Limb (tissue), 2 donors: ENCODE data around the gene MEF2B.

Experiments
- DNase-seq, 2 donors: peaks; one replicate each; pipeline ENCODE4 v3.0.0-alpha.2; 2016; ENCODE audit errors: extremely low spot score in 2 of 2

Gene MEF2B

DNA sequence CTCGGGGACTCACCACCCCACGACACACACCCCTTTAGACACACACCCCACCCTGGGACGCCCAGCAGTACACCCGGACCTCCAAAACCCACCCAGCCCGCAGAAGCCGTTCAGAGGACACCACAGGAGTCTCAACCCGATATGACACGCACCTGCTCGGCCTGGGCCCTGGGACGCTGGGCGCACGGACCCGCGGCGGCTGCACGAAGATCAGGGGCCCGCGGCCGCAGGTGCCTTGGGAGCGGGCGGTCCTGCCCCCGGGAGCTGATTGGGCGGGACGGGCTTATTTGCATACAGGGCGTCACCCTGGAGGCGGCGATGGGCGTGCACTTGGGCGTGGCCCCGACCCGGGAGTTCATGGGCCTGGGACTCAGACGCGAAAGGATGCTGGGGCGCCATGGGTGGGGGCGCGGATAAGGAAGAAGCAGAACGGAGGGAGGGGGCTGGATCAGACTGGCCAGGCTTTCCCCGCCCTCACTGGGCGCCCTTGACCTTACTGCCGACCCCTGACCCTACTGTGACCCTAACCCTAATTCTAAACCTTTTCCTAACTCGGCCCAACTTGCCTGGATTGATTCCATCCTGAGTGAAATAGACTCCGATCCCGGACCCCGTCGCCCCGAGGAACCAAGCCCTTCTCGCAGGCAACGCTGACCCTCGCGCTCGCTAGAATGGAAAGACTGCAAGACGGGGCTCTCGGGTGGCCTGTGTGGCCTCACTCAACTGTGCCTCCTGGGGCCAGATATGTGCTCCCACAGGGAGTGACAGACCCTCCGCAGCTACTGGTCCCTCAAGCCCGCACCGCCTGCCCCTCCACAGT lies at the start of gene MEF2B:
MEF2B (minus strand) TSS at position 211 of the 820 bp plus-strand sequence. CDS start 19,528 bp downstream, outside the sequence.
- DNase-seq = peak; percentile 57 to 77

DNA sequence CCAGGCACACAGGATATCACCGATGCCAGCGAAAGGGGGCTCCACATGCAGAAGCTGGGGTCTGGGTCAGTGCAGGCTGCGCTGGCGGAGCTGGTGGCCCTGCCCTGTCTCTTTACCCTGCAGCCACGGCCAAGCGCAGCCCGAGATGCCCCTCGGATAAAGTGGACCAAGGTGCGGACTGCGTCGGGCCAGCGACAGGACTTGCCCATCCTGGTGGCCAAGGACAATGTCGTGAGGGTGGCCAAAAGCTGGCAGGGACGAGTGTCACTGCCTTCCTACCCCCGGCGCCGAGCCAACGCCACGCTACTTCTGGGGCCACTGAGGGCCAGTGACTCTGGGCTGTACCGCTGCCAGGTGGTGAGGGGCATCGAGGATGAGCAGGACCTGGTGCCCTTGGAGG lies 48.8 kb upstream of the MEF2B start:
- no peak for DNase-seq

DNA sequence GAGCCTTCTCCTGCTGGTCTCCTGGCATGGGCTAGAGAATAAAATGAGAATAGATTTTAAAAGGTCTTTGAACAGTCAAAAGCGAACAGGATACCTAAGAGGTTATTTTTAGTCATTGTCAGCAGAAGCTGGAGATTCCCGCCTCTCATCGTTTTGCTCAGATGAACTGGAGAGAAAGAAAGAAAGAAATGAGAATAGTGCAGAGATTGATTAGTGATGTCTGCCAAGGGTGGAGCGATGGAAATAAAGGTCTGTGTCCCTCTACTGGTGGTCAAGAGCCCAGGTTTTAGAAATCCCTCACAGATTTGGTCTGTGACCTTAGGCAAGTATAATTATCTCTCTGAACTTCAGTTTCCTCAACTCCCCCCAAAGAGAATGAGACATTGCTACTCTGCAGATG lies 47.0 kb upstream of the MEF2B start:
- no peak for DNase-seq

DNA sequence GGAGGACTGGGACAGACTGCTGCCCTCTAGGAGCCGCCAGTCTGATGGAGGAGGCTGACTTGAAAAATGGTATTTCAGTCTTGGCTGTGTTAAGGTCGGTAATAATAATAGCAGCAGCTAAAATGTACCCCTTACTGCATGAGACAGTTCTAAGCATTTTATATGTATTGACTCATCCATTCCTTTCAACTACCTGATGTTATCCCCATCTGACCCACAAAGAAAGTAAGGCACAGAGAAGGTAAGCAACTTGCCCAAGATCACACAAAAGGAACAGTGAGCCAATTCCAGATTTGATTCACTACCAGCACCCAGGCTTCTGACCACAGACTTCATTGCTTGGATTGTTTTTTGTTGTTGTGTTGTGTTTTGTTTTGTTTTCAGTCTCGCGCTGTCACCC lies 45.7 kb upstream of the MEF2B start:
- no peak for DNase-seq

DNA sequence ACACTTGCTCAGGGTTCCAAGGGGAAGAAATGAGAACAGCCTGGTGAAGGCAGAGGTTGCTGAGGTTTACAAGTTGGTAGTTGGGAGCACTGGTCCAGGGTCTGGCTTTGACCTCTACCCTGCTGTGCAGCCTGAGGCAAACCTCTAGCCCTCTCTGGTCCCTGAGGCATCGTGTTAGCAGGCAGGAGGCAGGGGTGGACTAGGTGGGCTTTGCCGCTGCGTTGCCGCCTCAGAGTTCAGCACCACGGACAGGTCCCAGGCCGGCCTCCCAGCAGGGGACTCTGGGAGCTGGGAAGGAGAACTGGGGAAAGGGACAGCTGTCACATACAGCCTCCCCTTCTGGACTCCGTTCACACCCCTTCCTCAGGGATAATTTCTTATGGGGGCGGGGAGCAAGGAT lies 44.8 kb upstream of the MEF2B start:
- DNase-seq = peak; percentile 61 to 85

DNA sequence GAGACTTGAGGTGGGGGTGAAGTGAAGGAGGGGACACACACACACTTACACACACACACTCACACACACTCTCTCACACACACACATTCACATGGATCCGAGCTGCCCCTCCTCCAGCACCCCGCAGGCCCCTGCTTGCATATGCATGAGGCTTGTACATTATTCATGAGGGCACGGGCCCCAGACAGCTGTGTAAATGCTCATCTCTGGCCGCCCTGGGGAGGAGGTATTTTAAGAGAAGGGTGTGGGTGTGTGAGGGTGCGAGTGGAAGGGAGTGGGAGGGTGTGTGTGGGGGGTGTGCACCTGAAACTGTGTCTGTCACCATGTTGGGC lies 44.1 kb upstream of the MEF2B start:
- DNase-seq = no peak

DNA sequence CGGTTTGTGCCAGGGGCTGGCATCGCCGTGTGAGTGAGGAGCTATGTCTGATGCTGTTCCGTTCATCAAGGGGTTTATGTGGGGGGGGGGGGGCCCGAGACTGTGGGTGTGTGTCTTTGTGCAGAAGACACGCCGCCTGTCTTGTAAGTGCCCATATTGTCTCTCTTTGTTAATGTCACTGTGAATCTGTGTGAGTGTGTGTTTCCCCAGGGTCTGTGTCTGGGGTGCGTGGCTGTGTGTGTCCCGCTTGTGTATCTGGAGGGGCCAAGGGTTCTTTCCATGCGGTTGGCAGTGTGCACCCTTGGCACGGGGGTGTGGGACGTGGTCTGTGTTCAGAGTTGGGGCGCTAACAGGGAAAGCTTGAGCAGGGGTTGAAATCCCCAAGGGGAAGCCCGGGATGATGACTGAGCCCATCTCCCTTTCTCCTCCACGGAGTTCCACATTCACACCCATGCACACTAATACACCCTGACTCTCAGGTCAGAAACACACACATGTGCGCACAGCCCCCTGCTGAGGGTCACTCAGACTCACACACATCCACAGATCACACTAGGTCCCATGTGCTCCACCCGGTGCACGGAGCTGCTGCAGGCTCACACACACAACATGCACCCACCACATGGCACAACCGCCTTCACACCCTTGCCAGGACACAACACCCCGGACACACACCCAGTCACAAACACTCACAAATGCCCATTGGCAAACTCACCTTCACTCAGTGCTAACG lies 43.5 kb upstream of the MEF2B start:
- no peak for DNase-seq

DNA sequence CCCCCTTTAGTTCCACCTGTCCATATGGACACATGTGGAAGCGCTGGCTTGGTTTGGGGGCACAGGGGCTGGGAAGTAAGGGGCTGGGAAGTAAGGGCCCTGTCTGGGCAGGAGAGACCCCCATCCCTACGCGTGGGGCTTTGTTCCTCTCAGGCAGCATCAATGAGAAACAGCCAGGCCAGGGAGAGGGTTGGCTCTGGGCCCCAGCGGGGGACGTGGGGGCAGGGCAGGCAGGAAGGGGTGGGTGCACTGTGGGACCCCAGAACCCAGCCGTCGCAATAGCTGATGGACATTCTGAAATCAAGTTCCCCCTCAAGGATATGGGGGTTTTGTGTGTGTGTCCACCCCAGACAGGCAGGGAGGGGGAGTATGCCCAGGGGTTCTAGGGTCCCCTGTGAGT lies 42.9 kb upstream of the MEF2B start:
- DNase-seq = no peak

DNA sequence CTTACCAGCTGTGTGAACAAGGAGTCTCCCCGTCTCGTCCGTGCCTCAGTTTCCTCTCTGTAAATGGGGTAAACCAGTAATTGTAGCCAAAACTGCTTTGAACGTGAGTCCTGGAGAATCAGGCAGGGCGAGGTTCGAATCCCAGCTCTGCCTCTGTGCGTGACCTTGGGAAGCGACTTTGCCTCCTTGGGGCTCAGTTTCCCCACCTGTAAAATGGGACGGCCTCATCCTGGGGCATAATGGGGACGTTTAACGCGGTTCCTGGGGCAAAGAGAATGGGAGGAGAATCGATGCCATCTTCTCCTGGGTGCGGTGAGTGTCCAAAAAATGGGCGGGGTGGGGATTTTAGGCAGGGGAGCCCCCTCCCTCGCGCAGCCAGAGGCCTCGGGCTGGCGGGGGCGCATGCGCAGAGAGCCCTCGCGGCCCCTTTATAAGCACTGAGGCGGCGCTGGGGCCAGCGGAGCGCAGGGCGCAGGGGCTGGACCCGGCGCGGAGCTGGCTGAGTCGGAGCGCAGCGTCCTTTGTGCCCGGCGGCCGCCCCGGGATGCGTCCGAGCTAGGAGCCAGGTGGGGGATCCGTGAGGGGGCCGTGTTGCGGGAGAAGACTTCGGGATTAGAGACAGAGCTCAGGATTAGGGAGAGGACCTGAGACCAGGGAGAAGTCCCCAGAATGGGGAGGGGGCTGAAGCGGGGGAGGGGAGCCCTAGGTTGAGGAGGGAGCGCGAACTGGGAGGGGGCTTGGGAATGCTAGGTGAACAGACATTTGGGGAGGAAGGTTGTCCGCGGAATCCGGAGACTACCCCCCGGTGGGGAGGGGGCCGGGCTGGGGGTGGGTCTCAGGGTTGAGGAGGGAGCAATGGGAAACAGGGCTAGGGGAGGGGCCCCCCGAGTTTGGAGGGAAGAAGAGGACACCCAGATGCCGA lies 41.7 kb upstream of the MEF2B start, which contains the start of gene NCAN:
NCAN (plus strand) TSS at position 460 of the 922 bp plus-strand sequence. CDS start 4,996 bp downstream, outside the sequence.
- peak in 1 of 2 donors; percentile 67 for DNase-seq

DNA sequence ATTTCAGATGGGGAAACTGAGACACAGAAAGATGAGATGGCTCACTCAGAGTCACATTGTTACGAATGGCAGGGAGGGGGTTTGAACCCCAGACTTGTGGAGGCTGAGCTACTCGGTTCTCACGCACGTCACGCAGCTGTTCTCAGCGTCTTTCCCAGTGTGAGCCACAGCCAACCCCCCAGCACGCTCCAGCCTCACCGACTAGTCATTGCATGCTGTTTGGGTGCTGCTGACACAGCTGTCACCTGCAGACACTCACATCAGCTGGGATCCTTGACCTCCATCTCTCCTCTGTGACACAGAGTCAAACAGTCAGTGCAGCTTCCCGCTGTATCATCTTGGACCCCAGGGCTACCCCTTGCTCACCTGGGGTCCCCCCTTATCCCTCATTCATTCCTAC lies 39.3 kb upstream of the MEF2B start:
- no peak for DNase-seq

DNA sequence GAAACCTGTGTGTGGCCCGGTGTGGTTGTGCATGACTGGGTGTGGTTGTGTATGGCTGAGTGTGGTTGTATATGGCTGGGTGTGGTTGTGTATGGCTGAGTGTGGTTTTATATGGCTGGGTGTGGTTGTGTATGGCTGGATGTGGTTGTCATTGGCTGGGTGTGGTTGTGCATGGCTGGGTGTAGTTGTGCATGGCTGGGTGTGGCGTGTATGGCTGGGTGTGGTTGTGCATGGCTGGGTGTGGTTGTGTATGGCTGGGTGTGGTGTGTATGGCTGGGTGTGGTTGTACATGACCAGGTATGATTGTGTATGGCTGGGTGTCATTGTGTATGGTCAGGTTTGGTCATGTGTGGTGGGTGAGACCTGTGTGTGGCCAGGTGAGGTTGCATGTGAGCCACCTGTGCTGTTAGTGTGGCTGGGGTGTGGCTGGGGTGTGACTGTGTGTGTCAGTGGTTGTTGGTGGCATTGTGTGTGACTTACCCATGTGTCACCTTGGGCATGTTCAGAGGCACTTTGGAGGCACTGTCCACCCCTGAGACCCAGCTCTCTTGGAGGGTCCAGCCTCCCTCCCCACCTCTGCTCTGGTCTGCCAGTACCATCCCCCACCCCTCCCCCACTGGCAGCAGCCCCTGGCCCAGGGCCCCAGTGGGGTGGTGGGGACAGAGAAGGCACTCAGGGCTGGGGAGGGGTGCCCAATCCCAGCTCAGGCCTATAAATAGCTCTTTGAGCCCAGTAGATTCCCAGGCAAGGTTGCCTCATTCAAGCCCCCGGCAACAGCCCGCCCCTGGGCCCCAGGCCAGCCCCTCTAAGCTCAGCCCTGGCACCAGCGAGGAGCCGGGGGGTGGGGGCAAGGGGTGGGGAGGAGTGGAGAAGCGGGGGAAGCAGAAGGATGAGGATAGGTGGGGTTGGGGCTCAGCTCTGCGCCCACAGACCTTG lies 37.8 kb upstream of the MEF2B start:
- DNase-seq = no peak

DNA sequence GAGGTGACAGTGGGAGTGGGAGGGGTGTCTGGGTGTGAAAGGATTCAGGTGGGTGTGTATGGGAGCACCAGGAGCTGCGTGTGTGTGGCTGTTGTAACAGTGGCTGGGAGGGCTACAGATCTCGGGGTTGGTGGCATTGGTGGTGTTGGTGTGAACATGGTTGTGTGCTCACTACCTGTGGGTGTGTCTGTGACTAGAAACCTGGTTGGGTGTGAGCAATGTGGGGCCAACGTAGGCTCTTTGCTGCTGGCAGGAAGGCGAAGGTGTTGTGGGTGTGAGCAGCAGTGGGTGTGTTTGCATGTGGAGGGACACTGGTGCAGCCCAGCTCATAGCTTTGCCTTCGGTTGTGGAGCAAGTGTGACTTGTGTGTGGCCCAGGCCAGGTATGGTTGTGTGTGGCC lies 36.9 kb upstream of the MEF2B start:
- DNase-seq = no peak

DNA sequence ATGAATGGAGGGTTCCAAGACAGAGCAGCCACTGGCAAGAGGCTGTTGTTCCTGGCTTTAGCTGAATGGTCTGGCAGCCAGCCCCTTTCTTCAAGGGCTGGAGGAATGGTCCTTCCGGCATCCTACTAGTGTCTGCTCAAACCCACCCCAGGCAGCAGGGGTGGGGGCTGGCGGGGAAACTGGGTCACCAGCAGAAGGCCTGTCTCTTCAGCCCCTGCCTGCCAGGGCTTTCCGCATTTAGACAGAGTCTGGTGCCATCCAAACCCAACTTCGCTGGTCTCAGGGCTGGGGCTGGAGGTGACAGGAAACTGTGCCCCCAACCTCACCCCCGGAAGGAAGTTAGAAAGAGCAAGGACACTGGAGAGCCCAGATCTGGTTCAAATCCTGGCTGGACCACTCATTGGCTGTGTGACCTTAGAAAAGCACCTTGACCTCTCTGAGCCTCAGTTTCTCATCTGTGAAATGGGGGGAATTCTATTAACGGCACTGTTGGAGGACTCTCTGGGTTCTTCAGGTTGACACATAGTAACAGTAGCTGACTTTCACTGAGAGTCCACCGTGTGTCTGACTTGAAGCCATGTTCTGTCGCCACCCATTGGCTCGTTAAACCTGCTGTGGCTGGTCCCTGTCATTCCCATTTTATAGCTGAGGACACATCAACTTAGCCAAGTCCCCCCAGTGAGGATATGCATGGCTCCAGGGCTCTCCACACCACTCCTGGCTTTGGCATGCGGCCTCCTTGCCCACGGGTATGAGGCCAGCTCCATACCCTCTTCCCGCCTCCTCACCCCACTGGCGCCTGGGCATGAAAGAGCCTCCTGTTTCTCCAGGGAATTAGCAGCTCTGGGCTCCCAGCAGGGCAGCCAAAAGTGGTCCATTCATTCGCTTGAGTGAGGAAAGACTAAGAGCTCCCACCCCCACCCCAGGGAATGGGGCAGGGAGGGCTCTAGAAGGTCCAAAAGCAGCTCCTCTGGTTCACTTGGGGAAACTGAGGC lies 35.6 kb upstream of the MEF2B start:
- DNase-seq = no peak

DNA sequence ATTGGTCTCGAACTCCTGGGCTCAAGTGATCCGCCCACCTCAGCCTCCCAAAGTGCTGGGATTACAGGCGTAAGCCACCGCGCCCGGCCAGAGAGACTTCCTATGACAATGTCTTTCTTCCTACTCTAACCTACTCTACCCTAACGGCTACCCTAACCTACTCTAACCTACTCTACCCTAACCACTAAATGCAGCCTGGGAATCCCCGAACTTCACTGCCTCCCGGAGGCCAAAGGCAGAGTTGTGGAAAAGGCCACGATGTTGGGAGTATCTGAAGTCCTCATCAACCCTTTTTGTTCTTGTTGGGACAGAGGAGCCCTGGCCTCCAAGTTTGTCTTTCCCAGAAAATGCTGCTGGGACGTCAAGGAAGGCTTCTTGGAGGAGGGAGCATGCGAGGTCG lies 34.1 kb upstream of the MEF2B start:
- DNase-seq = no peak

DNA sequence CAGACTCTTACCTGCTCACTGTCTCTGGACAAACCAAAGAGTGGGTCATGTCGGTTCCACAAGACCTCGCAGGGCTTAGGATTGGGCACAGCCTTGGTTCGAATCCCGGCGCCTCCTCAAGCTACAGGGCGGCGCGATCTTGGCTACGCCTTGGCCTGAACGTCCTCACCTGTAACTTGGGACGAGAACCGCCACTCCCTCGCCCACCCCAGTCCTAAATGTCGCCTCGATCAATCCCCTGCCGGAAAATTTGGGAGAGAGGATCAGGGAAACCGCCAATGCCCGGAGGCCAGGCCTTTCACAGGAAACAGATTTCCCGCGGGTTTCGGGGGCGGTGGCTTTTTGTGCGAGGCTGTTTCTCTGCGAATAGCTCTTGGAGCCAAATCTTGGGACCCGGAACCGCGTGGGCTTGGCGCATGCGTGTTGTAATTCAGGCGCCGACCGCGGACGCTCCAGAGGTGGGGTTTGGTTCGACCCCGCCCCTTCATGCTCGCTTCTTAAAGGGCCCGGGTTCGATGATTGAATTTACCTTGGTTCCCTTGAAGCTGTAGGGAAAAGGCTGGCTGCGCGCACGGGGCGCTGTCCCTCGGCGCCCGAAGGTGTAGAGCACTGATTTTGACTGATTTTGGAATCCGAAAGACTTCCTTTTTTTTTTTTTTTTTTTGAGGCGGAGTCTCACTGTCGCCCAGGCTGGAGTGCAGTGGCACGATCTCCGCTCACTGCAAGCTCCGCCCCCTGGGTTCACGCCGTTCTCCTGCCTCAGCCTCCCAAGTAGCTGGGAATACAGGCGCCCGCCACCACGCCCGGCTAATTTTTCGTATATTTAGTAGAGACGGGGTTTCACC lies 33.2 kb upstream of the MEF2B start, which contains the start of gene NR2C2AP:
NR2C2AP (minus strand) TSS at position 403 of the 845 bp plus-strand sequence; CDS start at position 49, 354 bp downstream.
- peak; percentile 90 to 91 for DNase-seq

DNA sequence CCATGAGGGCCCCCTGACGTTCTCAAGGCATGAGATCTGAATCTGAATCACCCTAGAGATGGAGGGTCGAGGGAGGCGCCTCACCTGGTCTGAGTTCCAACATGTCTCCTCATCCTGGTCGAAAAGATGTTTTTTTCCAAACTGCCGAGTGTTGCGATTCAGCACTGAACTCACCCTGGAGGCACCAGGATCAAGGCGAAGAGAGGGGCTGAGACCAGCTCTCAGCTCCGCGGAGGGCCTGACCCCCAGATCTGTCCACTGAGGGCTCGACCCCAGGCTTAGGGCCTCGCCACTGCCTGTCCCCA lies 32.6 kb upstream of the MEF2B start:
- DNase-seq = no peak

DNA sequence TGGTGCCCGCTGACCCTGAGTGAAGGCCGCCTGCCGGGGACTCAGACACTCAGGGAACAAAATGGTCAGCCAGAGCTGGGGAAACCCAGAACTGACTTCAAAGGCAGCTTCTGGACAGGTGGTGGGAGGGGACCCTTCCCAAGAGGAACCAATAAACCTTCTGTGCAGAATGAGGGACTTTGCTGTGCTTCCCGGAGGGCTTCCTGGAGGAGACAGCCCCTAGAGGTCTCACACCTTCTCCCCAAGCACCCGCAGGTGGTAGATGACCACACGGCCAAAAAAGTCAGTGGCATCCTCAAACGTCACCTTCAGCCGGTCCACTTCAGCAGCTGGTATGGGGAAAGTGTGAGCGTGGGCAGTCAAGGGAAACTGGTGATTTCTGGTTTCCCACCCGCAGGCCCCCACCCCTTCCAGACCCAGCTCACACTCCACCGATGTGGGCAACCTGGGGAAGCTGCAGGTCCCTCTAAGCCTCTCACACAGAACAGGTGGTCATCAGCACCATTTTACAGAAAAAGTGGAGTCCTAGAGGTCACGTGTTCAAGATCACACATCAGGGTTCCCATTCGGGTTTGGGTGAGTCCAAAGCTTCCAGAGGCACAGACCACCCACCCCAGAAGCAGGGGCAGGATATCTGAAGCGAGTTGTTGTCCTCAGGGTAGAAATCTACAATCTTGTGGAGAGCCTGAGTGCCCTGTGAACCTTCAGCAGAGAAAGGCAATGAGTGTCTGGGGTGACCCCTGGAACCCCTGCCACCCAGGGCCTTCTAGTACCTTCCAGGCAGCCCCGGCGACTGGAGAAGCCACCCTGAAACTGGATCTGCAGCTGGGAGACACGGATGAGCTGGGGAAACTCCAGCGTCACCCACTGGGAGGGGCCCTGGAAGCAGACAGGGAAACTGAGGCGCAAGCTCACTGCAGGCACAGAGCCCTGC lies 31.9 kb upstream of the MEF2B start:
- no peak for DNase-seq
